Smooth muscle cell (in vitro differentiated cells): ENCODE results near the gene RTN4RL1. TPM values are rescaled to one million over a fixed set of nuclear protein-coding genes. Genes with fewer than 3 reads are reported as not detected.
"Not testable (repeated sequence)": the region's sequence is repeated elsewhere in the genome, so short reads cannot be mapped to it uniquely, and the experiment has no call there.

ENCODE experiments used
- DNase-seq: peaks from one replicate; lab custom pipeline; 2025; ENCODE audit not compliant: unreplicated experiment; lab: John Stamatoyannopoulos, UW
- H2AFZ ChIP-seq: fragments of 200-600 bp; sonication (generic); 2 replicates; pipeline ENCODE4 v1.6.0; 2016; ENCODE audit warnings: antibody characterized with exemption, low read depth, mild to moderate bottlenecking
- H3F3A ChIP-seq: fragments of 200-600 bp; sonication (generic); 2 replicates; pipeline ENCODE4 v1.6.0; 2017; ENCODE audit warnings: antibody characterized with exemption, low read depth
- H3K27ac ChIP-seq: fragments of 200-600 bp; sonication (generic); 2 replicates; pipeline ENCODE4 v1.5.1; 2016; ENCODE audit warnings: low read depth, mild to moderate bottlenecking
- H3K27me3 ChIP-seq: fragments of 200-600 bp; sonication (generic); 2 replicates; pipeline ENCODE4 v1.6.1; 2016; ENCODE audit warnings: low read depth, mild to moderate bottlenecking
- H3K36me3 ChIP-seq: fragments of 200-600 bp; sonication (generic); 2 replicates; pipeline ENCODE4 v1.5.1; 2016; ENCODE audit warnings: low read depth
- H3K4me1 ChIP-seq: fragments of 200-600 bp; sonication (generic); 2 replicates; pipeline ENCODE4 v1.5.1; 2016; ENCODE audit warnings: low read depth
- H3K4me2 ChIP-seq: fragments of 200-600 bp; sonication (generic); 2 replicates; pipeline ENCODE4 v1.6.0; 2016; ENCODE audit warnings: mild to moderate bottlenecking
- H3K4me3 ChIP-seq: fragments of 200-600 bp; sonication (generic); 2 replicates; pipeline ENCODE4 v1.5.1; 2016; ENCODE audit warnings: mild to moderate bottlenecking
- H3K79me2 ChIP-seq: fragments of 200-600 bp; sonication (generic); 2 replicates; pipeline ENCODE4 v1.6.0; 2016; ENCODE audit warnings: low read depth, mild to moderate bottlenecking
- H3K9ac ChIP-seq: fragments of 200-600 bp; sonication (generic); 2 replicates; pipeline ENCODE4 v1.6.0; 2016; ENCODE audit warnings: low read depth
- H3K9me3 ChIP-seq: fragments of 200-600 bp; sonication (generic); replicated peaks from 2 replicates; pipeline ENCODE4 v1.5.1; 2016; ENCODE audit warnings: low read depth
- H4K20me1 ChIP-seq: fragments of 200-600 bp; sonication (generic); 2 replicates; pipeline ENCODE4 v1.6.0; 2016; ENCODE audit warnings: low read depth
- CTCF ChIP-seq: fragments of 200-600 bp; sonication (generic); IDR thresholded peaks from 2 replicates; pipeline ENCODE4 v1.5.1; 2017; ENCODE audit warnings: borderline replicate concordance, mild to moderate bottlenecking, antibody characterized with exemption; ENCODE audit not compliant: insufficient read depth, poor library complexity, severe bottlenecking
- WGBS: methylation state at CpG from one replicate; pipeline ENCODE4 v1.1.7; 2016; ENCODE audit warnings: low lambda C conversion rate; 5-methylcytosine and 5-hydroxymethylcytosine counted together
- polyA plus RNA-seq: library from polyadenylated mRNA; unstranded; fragments of >200 nt; fragmentation: Nextera tagmentation; extraction: Ambion mirVana; gene quantifications from 2 replicates; pipeline ENCODE4 v1.2.1, GENCODE V29; 2016
- total RNA-seq: library from RNA; depleted of rRNA; stranded (reverse); fragments of >200 nt; gene quantifications from 2 replicates; pipeline ENCODE4 v1.2.3, GENCODE V29; 2014

RTN4RL1 gene
- total and polyA plus RNA-seq, 2 experiments from 2014 or later = not detected

GRCh38 chr17:2017274-2017941 lies 7.7 kb downstream of the RTN4RL1 start:
- Histone ChIP-seq H2AFZ (no peak overlapping the region), H3K4me2 (no peak overlapping the region), H3K27ac (no peak overlapping the region), H4K20me1 (no peaks in the 10 kb centered on the region), H3K9me3 (no peaks in the 10 kb centered on the region), H3K36me3 (no peaks in the 10 kb centered on the region), H3K4me1 (no peaks in the 10 kb centered on the region), H3K9ac (no peak overlapping the region), H3F3A (no peaks in the 10 kb centered on the region), H3K79me2 (no peaks in the 10 kb centered on the region), H3K27me3 (peaks cover 41% of the 10 kb centered on the region), H3K4me3 (no peak overlapping the region)
- no peak for DNase-seq
- 90% methylated on average over 19 of the region's 19 CpGs for WGBS
- no peak for TF ChIP-seq CTCF

- H3K4me2 ChIP-seq = no peak overlapping the region
- no peak overlapping the region for H3K9ac ChIP-seq
- no peak for TF ChIP-seq CTCF
- H3K36me3 ChIP-seq = no peaks in the 10 kb centered on the region
- H3K79me2 ChIP-seq = no peaks in the 10 kb centered on the region
- peaks cover 35% of the 10 kb centered on the region for H3K27me3 ChIP-seq
- no peaks in the 10 kb centered on the region for H3F3A ChIP-seq
- H2AFZ ChIP-seq = no peak overlapping the region
- H3K4me1 ChIP-seq = no peaks in the 10 kb centered on the region
- no peaks in the 10 kb centered on the region for H4K20me1 ChIP-seq
- no peak overlapping the region for H3K27ac ChIP-seq
- DNase-seq = no peak
- H3K4me3 ChIP-seq = no peak overlapping the region
- H3K9me3 ChIP-seq = no peaks in the 10 kb centered on the region
- 95% methylated on average over 20 of the region's 20 CpGs for WGBS
Measured at GRCh38 chr17:2016494-2016893, 8.6 kb downstream of the RTN4RL1 start.

- no peak for TF ChIP-seq CTCF
- no peak overlapping the region for H3K4me3 ChIP-seq
- no peaks in the 10 kb centered on the region for H4K20me1 ChIP-seq
- DNase-seq = no peak
- H3F3A ChIP-seq = no peaks in the 10 kb centered on the region
- no peak overlapping the region for H3K4me2 ChIP-seq
- no peaks in the 10 kb centered on the region for H3K79me2 ChIP-seq
- no peak overlapping the region for H3K9ac ChIP-seq
- no peaks in the 10 kb centered on the region for H3K9me3 ChIP-seq
- peaks cover 25% of the 10 kb centered on the region for H3K27me3 ChIP-seq
- H3K36me3 ChIP-seq = no peaks in the 10 kb centered on the region
- no peak overlapping the region for H2AFZ ChIP-seq
- no peaks in the 10 kb centered on the region for H3K4me1 ChIP-seq
- H3K27ac ChIP-seq = no peak overlapping the region
- 95% methylated on average over 14 of the region's 14 CpGs for WGBS
Measured at GRCh38 chr17:2015314-2015713, 9.8 kb downstream of the RTN4RL1 start.

- no peak overlapping the region for H3K27ac ChIP-seq
- no peaks in the 10 kb centered on the region for H3K4me1 ChIP-seq
- H3K4me2 ChIP-seq = no peak overlapping the region
- 100% methylated on average over 1 of the region's 1 CpG for WGBS
- peaks cover 12% of the 10 kb centered on the region for H3K27me3 ChIP-seq
- no peak for TF ChIP-seq CTCF
- DNase-seq = no peak
- H3F3A ChIP-seq = no peaks in the 10 kb centered on the region
- H4K20me1 ChIP-seq = no peaks in the 10 kb centered on the region
- no peaks in the 10 kb centered on the region for H3K36me3 ChIP-seq
- H2AFZ ChIP-seq = no peak overlapping the region
- H3K9ac ChIP-seq = no peak overlapping the region
- no peaks in the 10 kb centered on the region for H3K9me3 ChIP-seq
- no peak overlapping the region for H3K4me3 ChIP-seq
- H3K79me2 ChIP-seq = no peaks in the 10 kb centered on the region
Measured at GRCh38 chr17:2013994-2014317, 11.2 kb downstream of the RTN4RL1 start.

GRCh38 chr17:2013220-2013993 lies 11.7 kb downstream of the RTN4RL1 start:
- WGBS = 73% methylated on average over 6 of the region's 6 CpGs
- H4K20me1 ChIP-seq = not testable (repeated sequence)

More at GRCh38 chr17:2013220-2013993, 11.7 kb downstream of the RTN4RL1 start:
- not testable (repeated sequence) for H3K27me3 ChIP-seq, DNase-seq, H3K79me2 ChIP-seq, H3F3A ChIP-seq, H3K27ac ChIP-seq, H3K4me3 ChIP-seq, H3K9ac ChIP-seq, H3K4me2 ChIP-seq, H3K36me3 ChIP-seq, H2AFZ ChIP-seq, H3K4me1 ChIP-seq, H3K9me3 ChIP-seq
